ENCODE data around the gene PI16.

Gene PI16
- total RNA-seq: 0 to 8.3 (median 5.4) reads per million in 3 experiments

DNA sequence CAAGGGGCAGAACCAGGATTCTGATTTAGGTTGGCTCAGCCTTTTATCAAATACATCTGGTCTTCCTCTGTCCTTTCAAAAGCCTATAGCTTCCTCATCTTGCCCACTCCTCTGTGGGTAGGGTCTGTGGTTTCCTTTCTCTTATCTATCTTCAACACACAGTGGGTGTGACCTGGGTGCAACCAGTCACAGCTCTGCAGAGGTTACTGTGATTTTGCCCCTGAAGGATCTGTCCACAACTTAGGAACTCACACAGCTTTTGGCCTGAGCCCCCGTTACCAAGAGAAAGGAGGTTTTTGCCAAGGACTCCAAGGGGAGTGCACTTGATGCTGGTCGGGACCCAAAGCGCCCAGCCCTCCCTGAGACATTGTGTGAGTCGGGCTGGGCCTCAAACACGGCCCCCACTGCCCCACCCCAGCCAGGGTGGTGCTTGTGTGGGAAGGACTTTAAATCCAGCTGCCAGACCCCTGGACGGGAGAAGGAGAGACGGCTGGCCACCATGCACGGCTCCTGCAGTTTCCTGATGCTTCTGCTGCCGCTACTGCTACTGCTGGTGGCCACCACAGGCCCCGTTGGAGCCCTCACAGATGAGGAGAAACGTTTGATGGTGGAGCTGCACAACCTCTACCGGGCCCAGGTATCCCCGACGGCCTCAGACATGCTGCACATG lies at the start of gene PI16:
Gene PI16 (plus strand): TSS at position 477 of the 670 bp plus-strand sequence. CDS start 23 bp downstream, at position 500.
- DNase-seq: peak; percentile 33

DNA sequence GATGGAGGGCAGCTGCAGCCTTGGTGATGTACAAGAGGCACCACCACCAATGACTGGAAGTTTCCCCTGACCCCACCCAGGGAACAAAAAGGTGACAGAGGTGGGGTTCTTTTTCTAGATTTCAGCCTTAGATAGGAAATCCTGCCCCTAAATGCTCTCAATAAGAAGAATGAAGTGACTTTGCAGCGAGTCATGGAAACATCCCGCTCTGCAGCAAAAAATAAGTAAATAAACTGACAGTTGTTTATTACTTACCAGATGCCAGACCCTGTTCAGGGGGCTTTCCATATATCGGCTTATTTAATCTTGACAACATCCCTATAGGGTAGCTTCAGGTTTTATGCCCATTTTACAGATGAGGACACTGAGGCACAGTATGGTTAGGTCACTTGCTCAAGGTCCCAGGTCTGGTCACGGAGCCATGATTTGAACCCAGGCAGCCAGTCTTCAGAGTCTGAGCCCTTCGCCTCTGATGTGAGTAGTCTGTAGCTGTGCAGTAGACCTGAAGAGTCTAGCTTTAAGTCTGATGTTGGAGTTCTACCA lies 49.6 kb upstream of the PI16 start:
- DNase-seq: no peak

- DNase-seq: no peak
These were observed 47.8 kb upstream of the PI16 start for GRCh38 chr6:36906539-36907325.

- no peak for DNase-seq
These were observed 46.8 kb upstream of the PI16 start for GRCh38 chr6:36907781-36908180.

DNA sequence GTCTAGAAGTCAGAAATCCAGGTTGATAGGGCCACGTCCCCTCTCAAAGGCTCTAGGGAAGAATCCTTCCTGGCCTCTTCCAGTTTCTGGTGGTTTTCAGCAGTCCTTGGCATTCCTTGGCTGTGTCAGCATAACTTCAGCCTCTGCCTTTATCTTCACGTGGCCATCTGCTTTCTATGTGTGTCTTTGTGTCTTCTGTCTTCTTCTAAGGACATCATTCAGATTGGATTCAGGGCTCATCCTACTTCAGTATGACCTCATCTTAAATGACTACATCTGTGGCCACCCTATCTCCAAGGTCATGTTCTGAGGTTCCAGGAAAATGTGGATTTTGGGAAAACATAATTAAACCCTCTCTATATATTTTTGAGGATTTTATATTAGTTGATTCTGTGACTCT lies 45.8 kb upstream of the PI16 start:
- DNase-seq: no peak

GRCh38 chr6:36912030-36912454 lies 42.5 kb upstream of the PI16 start:
- peak; percentile 30 for DNase-seq

- DNase-seq: peak; percentile 85
These were observed 42.0 kb upstream of the PI16 start for GRCh38 chr6:36912586-36912985.

DNA sequence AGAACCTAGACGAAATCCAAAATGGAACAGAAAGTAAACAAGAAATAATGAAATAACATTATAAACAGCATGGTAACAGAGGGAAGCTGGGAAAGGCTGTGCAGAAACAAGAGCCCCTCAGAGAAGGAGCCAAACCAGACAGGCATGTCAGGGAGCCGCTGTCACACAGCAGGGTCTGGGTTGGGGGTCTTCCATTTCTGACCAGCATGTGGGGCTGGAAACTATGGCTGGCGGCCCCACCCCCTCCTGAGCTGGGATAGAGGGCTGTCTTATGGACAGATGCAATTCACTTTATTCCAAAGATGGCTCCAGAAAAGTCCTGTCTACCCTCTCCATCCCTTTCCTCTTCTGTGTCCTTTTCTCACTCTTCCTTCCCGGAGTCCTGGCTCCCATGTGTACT lies 41.5 kb upstream of the PI16 start:
- DNase-seq: no peak

DNA sequence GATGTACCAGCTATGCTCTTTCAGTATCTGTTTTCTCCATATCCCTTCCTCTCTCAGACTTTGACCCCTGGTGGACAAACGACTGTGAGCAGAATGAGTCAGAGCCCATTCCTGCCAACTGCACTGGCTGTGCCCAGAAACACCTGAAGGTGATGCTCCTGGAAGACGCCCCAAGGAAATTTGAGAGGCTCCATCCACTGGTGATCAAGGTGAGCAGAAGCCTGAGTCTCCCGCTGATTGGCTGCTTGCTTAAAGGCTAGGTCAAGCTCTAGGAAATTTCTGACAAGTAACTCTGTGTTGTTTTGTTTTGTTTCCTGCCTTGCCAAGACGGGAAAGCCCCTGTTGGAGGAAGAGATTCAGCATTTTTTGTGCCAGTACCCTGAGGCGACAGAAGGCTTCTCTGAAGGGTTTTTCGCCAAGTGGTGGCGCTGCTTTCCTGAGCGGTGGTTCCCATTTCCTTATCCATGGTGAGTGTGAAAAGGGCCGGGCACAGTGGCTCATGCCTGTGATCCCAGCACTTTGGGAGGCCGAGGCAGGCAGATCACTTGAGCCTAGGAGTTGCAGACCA lies 40.2 kb upstream of the PI16 start:
- peak; percentile 47 for DNase-seq

- DNase-seq: no peak
These were observed 38.9 kb upstream of the PI16 start for GRCh38 chr6:36915599-36915998.

GRCh38 chr6:36916126-36916525 lies 38.4 kb upstream of the PI16 start:
- no peak for DNase-seq

DNA sequence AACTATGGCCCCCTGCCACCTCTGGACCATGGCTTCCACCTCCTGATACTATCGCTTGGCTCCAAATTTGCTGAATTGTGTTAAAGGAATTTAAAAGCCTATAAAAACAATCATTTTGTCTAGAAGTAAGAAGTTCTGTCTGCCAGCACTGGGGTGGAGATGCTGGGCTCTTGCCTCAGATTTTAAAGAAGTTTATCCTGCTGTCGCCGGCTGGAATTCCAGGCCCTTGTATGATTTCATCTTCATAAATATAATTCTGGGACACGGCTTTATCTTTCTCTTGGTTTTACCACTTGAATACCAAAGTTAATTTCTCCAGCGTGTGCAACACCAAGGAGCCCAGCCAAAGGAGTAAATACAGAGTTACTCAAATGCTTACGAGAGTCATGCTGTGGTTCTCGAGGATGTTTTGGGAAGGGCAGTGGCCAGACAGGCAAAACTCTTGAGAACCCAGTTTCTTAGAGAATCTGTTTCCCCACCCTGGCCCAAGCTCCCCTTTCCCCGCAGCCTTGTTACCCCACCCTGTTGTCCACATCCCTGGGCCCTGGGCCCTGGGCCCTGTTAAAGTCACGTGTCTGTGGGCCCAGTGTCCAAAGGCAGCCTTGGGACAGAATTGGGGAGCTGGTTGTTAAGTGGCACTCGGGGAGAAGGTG lies 36.9 kb upstream of the PI16 start:
- DNase-seq: no peak

DNA sequence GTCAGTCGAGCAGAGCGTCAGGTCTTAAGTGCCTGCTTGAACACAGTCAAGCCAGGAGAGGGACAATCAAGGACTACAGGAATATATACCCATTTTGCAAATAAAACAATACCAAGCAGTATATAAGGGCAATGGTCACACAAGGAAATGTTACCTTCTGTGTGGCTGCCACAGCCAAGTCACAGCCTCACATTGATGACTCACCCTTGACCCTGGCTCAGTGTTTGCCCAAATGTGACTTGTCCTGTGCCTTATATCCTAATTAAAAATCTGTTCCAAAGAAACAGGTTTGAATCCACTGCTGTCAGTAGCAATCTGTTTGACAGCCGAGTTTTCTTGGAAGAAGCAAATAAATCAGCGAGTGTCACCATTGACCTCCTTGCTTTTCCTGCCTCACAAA lies 34.5 kb upstream of the PI16 start:
- DNase-seq: no peak

- no peak for DNase-seq
These were observed 34.0 kb upstream of the PI16 start for GRCh38 chr6:36920546-36920945.

GRCh38 chr6:36924131-36924530 lies 30.4 kb upstream of the PI16 start:
- DNase-seq: no peak

DNA sequence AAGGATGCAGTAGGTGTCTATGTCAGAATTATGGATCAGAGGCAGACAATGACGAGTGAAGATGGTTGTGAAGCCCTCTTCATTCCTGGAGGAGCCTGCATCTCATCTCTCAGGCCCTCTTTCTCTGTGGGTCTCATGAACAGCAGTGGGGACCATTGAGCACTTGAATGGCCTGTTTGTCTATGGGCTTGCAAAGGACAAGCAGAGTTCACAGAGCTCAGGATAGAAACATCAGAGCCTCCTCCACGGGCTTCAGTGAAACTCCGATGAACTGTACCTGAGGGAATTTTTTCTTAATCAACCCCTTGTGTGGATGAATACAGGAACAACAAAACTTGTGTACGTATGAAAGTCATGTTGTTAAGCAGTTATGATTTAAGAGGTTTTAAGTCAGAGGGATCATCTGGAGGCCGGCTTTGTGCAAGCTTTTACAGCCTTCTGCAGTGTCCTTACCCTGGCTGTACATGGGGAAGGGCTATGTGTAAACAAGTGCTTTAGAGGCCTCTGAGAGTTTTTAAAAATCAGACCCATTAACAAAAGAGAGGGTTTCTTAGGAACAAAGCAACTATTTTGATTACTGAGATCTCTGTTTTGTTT lies 29.7 kb upstream of the PI16 start:
- no peak for DNase-seq

GRCh38 chr6:36925809-36926208 lies 28.7 kb upstream of the PI16 start:
- DNase-seq: no peak

GRCh38 chr6:36926708-36927513 lies 27.6 kb upstream of the PI16 start:
- DNase-seq: no peak

- DNase-seq: no peak
These were observed 26.6 kb upstream of the PI16 start for GRCh38 chr6:36927691-36928546.

GRCh38 chr6:36928547-36928918 lies 26.0 kb upstream of the PI16 start:
- no peak for DNase-seq

DNA sequence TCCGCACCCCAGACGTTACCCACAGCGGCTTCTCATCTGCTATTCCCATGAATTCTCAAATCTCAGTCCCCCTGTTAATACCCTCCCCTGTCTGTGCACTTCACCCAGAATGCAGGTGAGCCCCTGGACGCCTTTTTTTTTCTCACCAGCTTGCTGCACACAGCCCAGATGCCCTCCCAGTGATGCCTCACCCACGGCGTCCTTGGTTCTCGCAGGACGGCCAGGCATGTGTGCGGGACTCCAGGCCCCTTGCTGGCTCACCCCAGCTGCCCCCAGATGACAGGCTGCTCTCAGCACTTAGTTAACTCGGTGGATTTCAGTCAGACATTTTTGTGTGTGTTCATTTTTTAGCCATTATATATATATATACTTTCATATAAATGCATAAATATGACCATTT lies 25.4 kb upstream of the PI16 start:
- no peak for DNase-seq

Data from central memory CD4-positive, alpha-beta T cell (primary cell).